Measurements from ENCODE around the gene MGLL.

Gene MGLL

DNA sequence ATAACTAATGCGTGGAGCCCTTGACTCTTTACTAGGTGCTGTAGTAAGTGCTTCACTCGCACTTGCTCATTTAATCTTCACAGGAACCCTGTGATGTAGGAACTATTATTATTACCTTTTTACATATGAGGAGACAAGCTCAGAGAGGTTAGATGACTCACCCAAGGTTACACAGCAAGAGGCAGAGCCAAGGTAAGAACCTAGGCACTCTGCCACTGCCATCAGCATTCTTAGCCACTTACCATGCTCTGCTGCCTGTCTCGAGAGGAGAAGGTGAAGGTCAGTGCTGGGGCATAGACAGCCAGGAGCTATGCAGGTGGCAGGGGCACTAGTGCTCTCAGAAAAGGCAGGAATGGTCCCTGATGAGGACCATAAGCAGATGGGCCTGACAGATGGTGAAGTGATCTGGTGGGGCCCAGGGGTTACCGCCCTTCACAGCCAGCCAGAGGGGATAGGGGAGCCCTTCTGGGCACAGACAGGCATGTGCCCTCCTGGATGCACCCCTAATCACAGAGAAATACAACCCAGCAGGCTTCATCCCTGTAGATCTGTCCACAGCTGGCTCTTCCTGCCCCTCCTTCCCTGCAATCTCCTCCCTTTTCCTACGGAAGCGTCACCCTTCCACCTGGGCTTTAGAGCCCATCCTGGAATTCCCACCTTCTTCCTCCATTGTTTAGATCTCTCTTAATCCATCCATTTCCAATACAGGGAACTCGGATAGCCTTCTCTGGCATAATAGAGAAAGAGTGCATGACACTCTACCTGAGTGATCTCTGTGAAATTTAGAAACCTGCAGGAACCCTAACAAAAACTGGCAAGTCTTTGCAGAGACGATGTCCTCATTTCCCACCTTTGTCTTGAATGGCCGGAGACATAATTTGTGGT, 122.7 kb downstream of the MGLL start:
- no peak for DNase-seq

DNA sequence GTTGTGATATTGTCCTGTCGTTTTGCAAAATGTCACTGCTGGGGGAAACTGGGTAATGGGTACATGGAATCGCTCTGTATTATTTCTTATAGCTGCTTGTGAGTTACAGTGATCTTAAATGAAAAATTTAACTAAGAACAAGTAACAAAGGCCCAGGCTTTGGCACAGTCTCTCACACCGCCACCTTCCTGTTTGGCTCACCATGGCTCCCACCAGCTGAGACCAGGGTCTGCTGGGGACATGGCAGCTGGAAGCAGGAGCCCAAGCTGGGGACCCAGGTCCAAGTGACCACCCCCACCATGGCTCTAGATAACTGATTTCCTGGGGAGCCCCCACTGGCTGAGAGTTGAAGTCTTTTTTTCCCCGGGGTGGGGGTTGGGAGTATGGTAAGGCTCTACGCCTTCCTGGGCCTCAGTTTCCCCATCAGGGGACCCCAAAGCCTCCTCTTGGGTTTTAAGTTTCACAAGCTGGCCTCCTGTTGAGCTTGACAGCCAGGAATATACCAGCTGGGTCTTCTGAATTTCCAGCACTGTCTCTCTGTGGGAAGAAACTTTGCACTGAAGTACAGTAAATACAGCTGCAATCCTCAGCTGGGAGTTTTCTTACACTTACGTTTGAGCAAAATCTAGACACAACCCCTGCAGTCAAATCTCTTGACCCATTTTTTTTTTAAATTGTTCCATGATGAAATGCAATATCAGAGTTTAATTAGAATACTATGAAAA, 123.5 kb downstream of the MGLL start:
- DNase-seq = peak; percentile 8

DNA sequence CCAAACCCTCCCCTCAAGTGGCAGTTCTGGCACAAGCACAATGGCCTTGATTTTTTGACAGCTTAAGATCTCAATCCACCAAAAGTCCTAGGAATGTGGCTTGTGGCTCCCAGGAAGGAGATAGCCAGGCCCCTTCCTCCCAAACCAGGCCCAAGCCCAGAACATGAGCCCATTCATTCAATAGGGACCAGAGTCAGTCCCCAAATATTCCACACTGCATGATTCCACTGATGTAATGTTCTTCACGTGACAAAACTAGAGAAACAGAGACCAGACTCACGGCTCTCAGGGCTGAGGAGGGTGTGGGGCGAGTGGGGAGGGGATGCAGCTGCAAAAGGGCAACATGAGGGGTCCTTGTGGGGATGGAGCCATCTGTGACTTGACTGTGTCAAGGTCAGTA, 124.0 kb downstream of the MGLL start:
- DNase-seq = no peak

DNA sequence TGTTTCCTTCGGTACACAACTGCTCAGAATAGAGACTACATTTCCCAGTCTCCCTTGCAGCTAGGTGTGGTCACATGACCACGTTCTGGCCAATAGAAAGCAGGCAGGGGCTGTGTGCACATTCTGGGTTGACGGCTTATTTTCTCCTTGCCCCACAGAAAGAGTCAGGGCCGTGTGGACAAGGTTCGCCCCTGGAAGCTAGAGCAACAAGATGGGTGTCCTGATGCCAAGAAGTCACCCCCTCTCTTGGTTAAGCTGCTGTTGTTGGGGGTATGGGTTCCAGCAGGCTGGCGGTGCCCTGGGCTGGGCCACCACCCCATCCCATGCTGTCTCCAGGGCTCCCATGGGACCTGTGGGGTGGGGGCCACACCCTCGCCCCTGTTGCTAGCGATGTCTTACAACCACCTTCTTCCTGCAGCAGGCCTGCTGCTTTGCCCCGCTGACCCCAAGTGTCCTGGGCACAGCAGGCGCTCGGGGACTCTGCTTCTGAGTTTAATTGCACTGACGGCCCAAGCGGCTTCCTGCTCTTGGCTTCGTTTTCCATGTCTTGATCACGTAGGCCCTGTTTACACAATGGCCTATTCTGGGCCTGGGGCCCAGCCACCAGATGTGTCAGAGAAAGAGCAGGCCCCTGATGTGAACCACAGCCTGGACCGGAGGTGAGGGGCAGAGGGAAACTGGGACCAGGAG, 124.6 kb downstream of the MGLL start:
- peak; percentile 33 for DNase-seq

DNA sequence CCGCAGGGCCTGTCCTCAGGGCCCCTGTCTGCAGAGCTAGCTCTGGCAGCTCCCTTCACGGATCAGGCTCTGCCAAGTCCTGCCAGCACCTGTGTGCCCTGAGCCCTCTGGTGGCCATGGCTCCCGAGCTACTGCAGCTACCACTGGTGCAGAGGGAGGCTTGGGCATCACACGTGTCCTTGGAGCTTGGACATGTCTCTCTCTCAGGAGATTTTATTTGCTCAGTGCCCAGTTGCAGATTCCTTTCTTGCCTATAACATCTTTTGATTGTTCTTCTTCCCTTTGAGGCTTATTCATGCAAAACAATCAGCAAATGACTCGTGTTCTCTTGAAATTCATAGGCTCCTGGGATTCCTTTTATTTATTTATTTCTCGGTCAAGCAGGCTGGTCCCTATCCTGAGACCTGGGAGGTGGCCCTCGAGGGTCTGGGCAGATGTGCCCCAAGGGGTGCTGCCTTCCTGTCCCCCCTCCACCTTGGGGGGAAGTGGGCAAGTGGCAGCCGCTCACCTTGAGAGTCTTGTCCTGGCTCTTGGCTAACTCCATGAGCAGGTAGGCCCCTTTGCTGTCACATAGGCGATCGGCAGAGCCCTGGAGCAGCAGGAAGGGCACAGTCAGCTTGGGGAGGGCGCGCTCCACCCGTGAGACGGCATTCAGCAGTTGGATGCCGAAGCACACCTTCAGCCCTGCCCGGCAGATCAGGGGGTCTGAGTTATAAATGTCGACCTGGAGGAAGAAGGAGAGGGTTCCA, 127.7 kb downstream of the MGLL start:
- peak; percentile 54 for DNase-seq

DNA sequence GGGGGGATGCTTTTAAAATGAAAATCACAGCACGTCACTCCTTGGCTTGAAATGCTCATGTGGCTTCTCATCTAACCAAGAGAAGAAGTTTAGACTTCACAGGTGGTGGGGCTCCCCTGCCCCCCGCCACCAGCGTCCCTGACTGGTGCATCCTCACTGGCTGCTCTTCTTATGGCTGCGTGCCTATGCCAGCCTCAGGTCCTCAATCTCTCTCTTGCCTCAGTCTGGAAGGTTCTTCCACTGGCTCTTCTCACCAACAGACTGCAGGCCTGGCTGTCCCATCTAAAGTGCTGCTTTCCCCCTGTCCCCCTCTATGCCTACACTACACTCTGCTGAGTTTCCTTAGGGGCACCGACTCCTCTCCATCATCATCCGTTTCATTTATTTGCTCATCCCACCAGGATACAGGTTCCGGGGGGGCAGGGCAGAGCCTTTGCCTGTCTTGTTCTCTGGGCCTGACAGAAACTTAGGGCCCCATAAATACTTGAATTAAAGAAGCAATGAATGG, 128.9 kb downstream of the MGLL start:
- DNase-seq = peak; percentile 2

DNA sequence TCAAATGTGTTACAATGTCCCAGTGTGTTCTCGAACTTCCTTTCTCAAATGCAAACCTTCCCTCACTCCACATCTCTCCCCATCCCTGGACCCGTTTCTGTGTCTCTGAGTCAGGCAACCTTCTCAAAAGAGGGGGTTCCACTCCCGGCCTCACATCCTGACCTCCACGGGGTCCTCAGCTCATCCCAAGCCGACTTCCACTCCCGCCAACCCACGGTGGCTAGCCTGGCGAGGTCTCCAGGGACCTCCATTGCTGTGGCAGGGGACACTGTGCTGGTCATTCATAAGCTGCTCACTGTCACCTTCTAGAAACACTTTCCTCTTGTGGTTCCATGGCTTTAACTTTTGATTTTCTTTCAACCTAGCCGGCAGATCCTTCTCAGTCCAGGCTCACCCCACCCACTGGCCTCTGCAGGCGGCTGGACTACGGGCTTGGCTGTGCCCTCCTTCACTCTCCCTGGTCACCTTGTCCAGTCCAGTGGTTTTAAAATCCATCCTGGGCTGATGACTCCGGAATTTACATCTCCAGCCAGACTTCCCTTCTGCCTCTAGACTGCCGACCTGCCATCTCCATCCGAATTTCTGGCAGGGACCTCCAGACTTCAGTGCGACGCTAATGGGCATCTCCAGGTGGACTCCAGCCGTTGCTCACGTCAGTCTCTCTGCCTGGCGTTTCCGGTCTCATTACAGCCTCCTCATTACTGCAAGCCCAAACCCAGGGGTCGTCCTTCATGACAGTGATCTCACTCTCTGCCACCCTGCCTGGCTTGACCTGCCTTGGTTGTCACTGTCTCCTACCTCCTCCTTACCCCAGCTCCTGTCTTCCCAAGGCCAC, 129.6 kb downstream of the MGLL start:
- no peak for DNase-seq

DNA sequence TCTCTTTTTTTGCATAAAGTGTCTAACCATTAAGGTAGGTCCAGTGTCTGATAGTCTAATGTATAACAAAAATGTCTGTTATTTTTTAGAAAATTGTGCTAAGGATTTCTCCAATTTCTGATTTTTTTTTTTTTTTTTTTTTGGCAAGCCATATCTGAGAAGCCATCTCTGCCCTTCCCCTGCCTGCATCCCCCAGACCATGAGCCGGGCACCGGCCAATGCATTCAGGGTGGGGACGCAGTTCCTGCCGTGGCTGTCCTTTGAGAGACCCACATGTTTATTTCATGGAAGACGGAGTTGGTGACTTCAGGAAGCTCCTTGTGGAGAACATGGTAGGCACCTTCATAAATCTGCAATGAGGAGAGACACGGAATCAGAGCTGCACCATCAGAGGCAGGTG, 130.3 kb downstream of the MGLL start:
- DNase-seq = no peak

DNA sequence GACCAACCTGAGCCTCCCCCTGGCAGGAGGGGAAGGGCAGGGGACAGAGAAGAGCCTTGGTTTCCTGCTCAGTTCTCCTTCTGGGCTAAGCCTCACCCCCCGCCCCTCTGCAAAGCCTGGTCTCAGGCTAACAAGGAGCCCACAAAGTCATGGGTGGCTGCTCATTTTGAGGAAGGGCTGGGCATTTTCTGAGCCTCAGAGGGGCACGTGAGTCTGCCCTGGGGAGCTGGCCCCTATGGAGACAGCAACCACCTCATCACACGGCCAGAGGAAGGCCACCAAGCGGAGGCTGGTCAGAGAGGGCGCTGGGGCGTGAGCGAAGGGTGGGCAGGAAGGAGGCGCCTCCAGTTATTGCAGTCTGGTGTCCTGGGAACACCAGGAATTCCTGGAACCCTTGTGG, 130.8 kb downstream of the MGLL start:
- no peak for DNase-seq

DNA sequence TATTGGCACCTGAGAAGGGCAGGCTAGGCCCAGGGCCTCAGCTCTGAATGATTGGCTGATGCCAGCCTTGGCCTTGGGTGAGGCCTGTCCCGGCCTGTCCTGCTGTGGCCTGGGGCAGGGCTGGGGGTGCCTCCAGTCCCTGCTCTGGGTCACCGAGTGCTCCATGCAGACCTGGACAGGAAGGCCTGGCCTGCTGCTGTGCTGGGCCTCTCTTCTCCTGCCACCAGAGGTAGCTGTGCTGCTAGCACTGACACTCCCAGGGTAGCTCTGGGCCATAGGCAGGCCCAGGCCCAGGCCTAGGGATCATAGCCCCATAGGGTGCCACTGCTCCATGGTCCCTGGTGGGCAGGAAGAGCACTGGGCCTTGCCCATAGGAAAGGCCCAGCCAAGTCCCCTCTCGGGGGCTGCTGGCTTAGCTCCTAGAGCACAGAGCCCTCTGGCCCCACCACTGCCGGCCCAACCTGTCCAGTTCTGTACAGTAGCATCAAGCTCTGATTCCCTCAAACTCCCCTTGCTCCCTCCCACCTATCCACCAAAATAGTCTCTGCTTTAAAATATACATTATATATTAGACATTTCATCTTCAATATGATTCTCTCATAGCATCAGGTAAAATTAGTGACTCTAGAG, 131.4 kb downstream of the MGLL start:
- no peak for DNase-seq

DNA sequence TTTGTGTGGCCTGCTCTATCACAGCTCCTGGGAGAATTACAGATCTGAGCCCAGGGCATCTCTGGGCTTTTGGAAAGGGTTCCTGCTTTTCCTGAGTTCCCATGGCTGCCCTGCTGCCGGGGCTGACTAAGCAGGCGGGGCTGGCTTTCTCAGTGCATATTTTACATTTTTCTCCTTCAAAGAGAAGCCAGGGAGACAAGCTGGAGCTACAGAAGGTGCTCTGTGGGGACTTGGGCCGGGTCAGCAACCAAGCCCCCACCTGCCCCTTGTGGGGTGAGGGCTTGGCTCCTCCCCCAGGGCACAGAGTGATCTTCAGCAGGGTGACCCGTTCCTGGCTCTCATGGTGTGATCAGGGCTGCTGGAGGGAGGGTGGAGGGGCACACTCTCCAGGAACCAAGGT, 132.2 kb downstream of the MGLL start:
- DNase-seq = no peak

DNA sequence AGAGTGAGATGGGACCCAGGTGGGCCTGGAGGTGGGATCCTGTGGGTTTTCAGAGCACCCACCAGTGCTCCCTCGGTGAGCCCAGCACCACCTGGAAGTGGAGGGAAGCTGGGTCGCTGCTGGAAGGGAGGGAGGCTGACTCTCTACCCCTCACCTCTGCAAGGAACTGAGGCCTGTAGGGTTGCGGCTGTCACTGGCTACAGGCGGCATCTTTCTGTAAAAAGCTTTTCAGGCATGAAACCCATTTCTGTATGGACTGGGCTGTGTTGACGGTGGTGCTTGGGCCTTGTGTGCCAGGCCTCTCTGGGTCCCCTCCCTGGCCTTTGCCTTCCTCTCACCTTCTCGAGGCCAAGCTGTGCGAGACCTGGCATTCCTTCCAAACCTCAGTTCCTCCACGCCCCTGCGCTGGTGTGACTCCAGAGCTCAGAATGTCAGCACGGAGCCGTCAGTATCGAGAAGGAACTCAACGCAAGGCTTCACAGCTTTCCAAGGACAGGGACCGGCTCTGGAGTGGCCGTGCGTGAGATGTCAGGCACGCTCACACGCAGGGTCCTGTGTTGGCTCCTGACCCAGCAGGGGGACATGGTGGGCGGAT, 133.0 kb downstream of the MGLL start:
- peak; percentile 13 for DNase-seq

DNA sequence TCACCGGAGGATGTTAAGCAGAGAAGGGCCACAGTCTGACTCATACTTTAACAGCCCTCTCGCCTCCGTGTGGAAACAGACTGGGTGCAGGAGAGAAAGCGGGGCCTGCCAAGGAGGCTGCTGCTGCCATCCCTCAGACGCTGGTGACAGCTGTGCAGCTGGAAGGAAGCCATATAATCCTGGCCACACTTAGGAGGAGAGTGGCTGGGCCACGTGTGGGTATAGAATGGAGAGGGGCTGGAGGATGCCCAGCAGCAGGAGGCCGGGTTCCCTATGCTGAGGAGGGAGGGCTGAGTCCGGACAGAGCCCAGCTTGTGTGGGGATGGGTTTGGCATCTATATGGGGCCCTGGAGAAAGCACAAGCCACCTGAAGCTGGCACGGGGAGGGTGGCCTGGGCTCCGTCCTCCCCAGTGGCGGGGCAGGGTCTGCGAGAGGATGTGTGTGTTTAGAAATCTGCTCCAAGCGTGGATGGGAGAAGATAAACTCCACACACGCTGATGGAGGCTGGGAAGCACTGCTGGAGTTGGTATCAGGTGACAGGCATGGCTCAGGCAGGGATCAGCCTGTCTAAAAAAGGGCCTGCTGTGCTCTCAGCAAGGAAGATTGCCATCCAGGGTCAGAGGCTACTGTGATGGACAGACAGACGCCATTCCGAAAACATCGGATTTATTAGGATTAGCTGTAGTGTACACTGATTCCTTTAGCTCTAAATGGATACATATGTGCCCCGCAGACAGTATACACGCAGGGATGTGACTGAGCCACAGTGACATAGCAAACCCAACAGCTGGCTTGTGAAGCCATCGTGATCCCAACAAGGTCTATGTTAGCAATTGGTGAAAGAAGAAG, 133.7 kb downstream of the MGLL start:
- DNase-seq = peak; percentile 12

DNA sequence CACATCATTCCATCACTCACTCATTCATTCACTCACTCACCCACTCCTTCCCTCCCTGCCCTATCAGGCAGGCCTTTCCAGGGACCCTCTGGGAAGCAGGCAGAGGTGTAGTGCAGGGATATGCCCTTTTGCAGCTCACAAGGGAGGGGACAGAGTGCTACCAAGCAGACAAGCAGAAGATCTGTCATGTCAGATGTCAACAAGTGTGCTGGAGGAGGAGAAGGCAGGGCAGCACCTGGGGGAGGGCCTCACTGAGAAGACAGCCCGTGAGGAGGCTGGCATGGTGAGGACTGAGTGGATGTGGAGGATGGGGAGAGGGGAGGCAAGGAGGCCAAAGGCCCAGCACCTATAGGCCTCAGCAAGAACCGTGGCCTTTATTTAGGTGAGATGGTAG, 134.3 kb downstream of the MGLL start:
- peak; percentile 5 for DNase-seq

DNA sequence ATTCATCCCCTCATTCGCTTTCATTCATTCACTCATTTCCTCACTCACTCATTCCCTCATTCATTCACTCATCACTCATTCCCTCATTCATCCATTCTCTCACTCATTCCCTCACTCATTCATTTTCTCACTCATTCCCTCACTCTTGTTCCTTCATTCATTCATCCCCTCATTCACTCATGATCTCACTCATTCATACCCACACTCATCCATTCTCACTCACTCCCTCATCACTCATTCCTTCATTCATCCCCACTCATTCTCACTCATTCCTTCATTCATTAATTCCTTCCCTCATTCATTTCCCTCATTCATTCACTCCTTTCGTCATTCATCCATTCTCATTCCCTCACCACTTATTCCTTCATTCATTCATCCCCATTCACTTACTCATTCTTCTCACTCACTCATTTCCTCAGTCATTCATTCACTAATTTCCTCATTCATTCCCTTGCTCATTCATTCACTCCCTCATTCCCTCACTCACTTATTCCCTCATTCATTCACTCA, 135.0 kb downstream of the MGLL start:
- no peak for DNase-seq

DNA sequence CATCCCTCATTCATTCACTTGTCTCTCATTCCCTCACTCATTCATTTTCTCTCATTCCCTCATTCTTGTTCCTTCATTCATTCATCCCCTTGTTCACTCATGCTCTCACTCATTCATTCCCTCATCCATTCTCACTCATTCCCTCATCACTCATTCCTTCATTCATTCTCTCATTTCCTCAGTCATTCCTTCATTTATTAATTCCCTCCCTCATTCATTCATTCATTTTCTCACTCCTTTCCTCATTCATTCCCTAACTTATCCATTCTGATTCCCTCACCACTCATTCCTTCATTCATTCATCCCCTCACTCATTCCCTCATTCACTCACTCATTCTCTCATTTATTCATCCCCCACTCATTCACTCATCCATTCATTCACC, 135.8 kb downstream of the MGLL start:
- DNase-seq = no peak

DNA sequence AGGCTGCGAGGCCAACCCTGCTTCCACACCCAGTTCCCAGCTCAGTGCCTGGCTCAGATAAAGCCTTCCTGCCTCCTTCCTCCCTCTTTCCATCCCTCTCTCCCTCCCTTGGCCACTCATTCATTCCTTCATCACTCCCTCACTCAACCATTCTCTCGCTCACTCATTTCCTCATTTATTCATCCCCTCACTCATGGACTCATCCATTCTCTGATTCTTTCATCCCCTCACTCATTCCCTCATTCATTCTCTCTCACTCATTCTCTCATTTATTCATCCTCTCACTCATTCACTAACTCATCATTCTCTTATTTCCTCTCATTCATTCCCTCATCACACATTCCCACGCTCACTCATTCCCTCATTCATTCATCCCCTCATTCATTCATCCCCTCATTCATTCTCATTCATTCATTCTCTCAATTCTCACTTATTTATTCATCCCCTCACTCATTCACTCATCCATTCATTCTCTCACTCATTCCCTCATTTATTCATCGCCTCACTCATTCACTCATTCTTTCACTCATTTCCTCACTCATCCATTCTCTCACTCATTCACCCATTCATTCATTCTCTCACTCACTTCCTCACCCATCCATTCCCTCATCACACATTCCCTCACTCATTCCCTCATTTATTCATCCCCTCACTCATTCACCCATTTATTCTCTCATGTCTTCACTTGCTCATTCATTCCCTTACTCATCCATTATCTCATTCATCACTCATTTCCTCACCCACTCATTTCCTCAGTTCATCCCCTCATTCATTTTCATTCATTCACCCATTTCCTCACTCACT, 136.4 kb downstream of the MGLL start:
- no peak for DNase-seq

DNA sequence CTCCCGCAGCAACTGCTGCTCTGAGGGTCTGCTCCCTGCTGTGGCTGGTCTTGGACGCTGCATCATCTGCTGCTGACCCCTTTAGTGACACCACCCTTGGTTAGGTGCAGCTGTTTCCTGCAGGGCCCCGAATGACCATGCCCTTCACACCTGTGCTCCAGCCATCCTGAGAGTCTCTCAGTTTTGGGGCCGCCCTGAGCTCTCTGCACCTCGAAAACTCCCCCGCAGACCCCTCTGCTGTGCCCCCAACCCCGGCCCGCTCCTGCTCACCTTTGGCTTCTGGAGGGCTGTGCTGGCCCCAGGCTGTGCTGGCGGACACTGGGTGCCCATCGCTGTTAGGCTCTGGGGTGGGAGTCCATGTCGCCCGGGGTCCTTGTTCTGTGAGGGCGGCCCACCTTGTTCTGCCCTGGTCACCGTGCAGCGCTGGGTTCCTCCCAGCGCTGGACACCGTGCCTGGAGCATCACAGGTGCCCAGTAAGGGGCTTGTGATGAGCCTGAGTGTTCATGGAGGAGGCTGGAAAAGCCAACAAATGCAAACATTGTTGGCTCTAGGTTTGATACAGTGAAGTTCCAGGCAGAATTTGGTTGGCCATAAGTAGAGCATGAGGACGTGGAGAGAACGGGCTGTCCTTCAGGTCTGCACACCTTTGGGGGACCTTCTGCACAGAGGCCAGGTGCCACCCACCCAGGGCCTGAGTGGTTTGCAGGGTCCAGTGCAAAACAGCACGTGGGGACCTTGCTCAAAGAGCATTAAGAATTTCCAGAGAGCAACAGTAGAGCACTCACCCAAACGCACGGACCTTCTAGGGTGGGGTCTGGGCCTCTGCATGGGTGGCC, 137.2 kb downstream of the MGLL start:
- DNase-seq = peak; percentile 15

All from activated T-cell treated with anti-CD3 and anti-CD28 coated beads, Interleukin-2, amount 50 U/mL, for 1 hour (primary cell).